AG04449 (cell line): ENCODE data around the gene INPP5D.

Source experiments
- CTCF ChIA-PET: fragments of 350-600 bp; formaldehyde crosslinking; extraction: SDS; loops from one replicate; lab custom pipeline; 2021; ENCODE audit warnings: antibody characterized with exemption; lab: Yijun Ruan, JAX
- POLR2A ChIA-PET: fragments of 400-600, 350-600 bp; formaldehyde crosslinking; extraction: SDS; loops from one replicate; lab custom pipeline; 2020; ENCODE audit warnings: antibody characterized with exemption, inconsistent platforms; lab: Yijun Ruan, JAX
- DNase-seq: peaks from one replicate; pipeline ENCODE4 v3.0.0-alpha.2; 2010; ENCODE audit warnings: low read depth, low spot score
- H3K4me3 ChIP-seq: 2 replicates; pipeline ENCODE4 v1.5.1; 2011; ENCODE audit warnings: low read depth, mild to moderate bottlenecking, control low read depth, low read length
- CTCF ChIP-seq: IDR thresholded peaks from one replicate; pipeline ENCODE4 v1.5.1; 2011; ENCODE audit warnings: mild to moderate bottlenecking, moderate library complexity, low read length, control low read depth, inconsistent platforms; ENCODE audit not compliant: insufficient read depth; ENCODE audit errors: missing control alignments

INPP5D gene

DNA sequence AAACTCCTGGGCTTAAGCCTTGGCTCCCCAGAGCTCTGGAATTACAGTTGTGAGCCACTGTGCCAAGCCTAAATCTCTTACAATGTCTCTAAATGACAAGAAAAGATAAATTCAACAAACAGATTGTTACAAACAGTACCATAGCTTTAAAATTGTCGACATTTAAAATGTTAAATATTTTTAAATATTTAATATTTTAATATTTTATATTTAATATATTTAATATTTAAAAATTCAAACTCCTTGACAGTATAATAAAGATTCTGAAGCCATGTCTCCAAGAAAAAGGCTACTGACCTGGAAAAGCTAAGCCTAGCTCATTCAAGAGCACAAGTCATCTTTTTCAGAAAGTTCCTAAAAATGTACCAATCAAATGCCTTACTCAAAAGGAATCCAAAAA is 75.3 kb downstream of the INPP5D start:
- ChIA-PET CTCF (interaction anchor here (1.7 kb wide), 1 partner anchor 37 kb away, joined by 4 read pairs; no protein-coding TSS in a partner anchor), POLR2A (no interaction called here)
- no peak for TF ChIP-seq CTCF
- no peak for DNase-seq
- no peak overlapping the region for H3K4me3 ChIP-seq

GRCh38 chr2:233137040-233137439 is 76.9 kb downstream of the INPP5D start:
- ChIA-PET POLR2A (no interaction called here), CTCF (no interaction called here)
- TF ChIP-seq CTCF: no peak
- no peak for DNase-seq
- H3K4me3 ChIP-seq: no peak overlapping the region

DNA sequence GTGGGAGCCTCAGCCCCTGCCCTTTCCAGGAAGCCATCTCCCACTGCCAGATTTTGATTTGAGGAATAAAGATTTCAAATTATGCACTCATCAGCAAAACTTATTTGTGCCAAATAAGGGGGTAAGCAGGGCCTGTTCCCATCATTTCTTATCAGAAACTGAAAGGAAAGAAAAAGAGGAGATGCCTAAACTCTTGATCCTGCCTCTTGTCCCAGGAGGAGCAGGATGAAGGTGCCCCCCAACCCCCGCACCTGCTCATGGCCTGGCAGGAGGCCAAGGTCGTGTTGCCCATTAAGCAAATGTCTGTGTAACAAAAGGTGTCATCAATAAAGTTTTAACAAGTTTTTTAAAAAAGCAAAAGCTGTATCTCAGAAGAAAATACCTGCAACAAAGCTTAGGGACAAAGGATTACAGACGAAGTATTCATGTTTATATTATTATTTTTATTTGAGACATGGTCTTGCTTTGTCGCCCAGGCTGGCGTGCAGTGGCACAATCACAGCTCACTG is 80.0 kb downstream of the INPP5D start:
- ChIA-PET CTCF (no interaction called here), POLR2A (no interaction called here)
- no peak for DNase-seq
- no peak for TF ChIP-seq CTCF
- H3K4me3 ChIP-seq: no peak overlapping the region

- no peak overlapping the region for H3K4me3 ChIP-seq
- CTCF ChIA-PET: no interaction called here
- DNase-seq: no peak
- no peak for TF ChIP-seq CTCF
- POLR2A ChIA-PET: no interaction called here
Measured at GRCh38 chr2:233140978-233141377, 80.8 kb downstream of the INPP5D start.

- no peak for DNase-seq
- ChIA-PET CTCF (no interaction called here), POLR2A (no interaction called here)
- H3K4me3 ChIP-seq: no peak overlapping the region
- no peak for TF ChIP-seq CTCF
Measured at GRCh38 chr2:233141901-233142300, 81.8 kb downstream of the INPP5D start.

DNA sequence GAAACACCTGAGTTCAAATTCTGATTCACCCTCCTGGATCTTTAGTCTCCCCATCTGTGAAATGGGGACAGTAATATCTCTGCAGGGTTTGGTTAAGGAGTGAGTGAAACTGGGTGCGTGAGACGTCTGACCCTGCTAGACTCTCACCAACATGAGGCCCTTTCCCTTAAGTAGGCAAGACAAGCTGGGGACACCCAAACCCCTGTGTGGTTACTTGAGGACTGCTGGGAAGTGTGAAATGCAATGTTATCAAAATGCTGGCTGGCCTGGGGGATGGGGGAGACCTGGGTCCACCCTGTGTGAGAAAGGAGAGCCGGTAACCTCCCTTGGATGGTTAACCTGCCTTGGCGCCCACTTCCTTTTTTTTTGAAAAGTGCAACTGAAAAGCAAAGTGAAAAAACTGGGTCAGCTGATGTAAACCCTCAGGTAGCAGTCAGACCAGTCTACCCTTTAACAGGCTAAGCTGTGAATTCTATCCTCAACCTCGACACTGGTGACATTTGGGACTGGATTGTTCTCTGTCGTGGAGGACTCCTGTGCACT is 82.3 kb downstream of the INPP5D start:
- CTCF ChIA-PET: no interaction called here
- no peak overlapping the region for H3K4me3 ChIP-seq
- POLR2A ChIA-PET: no interaction called here
- no peak for DNase-seq
- no peak for TF ChIP-seq CTCF
